Tibial artery (tissue), 4 donors: ENCODE measurements around the gene HCST.

Experiments used
- DNase-seq, 2 donors: peaks; one replicate each; pipeline ENCODE4 v3.0.0-alpha.2; 2019
- H3K27ac ChIP-seq, 2 donors: fragments of 200-600 bp; sonication (generic) in 1 of 2; 1 replicate in 1 of 2; 2 replicates in 1 of 2; pipeline ENCODE4 v1.5.1; 2018 to 2019; ENCODE audit warnings: mild to moderate bottlenecking in 1 of 2
- H3K27me3 ChIP-seq, 2 donors: fragments of 200-600 bp; sonication (generic) in 1 of 2; one replicate each; pipeline versions ENCODE4 v1.5.1 to v1.6.0; 2016 to 2019
- H3K36me3 ChIP-seq, 3 donors: fragments of 200-600 bp; sonication (generic) in 2 of 3; one replicate each; pipeline ENCODE4 v1.5.1; 2016 to 2019; ENCODE audit warnings: mild to moderate bottlenecking in 2 of 3
- H3K4me1 ChIP-seq, 4 donors: fragments of 200-600 bp; sonication (generic) in 2 of 4; 1 replicate in 3 of 4; 2 replicates in 1 of 4; pipeline ENCODE4 v1.5.1; 2016 to 2019
- H3K4me3 ChIP-seq, 2 donors: fragments of 200-600 bp; sonication (generic) in 1 of 2; 1 replicate in 1 of 2; 2 replicates in 1 of 2; pipeline ENCODE4 v1.5.1; 2018 to 2019; ENCODE audit warnings: mild to moderate bottlenecking in 2 of 2
- H3K9me3 ChIP-seq, 3 donors: fragments of 200-600 bp; sonication (generic) in 1 of 3; one replicate each; pipeline ENCODE4 v1.5.1; 2016 to 2019
- CTCF ChIP-seq, 2 experiments: fragments of 200-600 bp in 1 of 2; fragments of 450-650 bp in 1 of 2; IDR thresholded peaks; one replicate each; pipeline ENCODE4 v1.5.1; 2017 to 2019; ENCODE audit warnings: antibody characterized with exemption in 2 of 2, mild to moderate bottlenecking in 1 of 2, moderate library complexity in 1 of 2
- intact Hi-C: fragments of 100-400 bp; cut with DNase I; formaldehyde crosslinking; loops from one replicate; pipeline ENCODE4 v1.15.0; 2023; ENCODE audit warnings: low total_unique reads

HCST gene

GRCh38 chr19:35928507-35928906 is 26.2 kb downstream of the HCST start:
- H3K4me3 ChIP-seq: no peak overlapping the region
- peaks cover 0 to 9% (median 5%) of the 10 kb centered on the region in 4 donors for H3K4me1 ChIP-seq
- no peak for TF ChIP-seq CTCF (IDR thresholded peaks at IDR 0.05)
- no peaks in the 10 kb centered on the region for H3K36me3 ChIP-seq
- DNase-seq: no peak
- peaks cover 0 to 15% of the 10 kb centered on the region in 2 donors for H3K27me3 ChIP-seq
- H3K27ac ChIP-seq: no peak overlapping the region
- intact Hi-C loops: loop anchor here (5.0 kb wide), 1 partner anchor 46 kb away; no protein-coding TSS in a partner anchor
- H3K9me3 ChIP-seq: peaks cover 0 to 8% (median 0%) of the 10 kb centered on the region in 3 donors

GRCh38 chr19:35929876-35930275 is 27.5 kb downstream of the HCST start:
- no peaks in the 10 kb centered on the region for H3K36me3 ChIP-seq
- intact Hi-C loops: loop anchor here (5.0 kb wide), 1 partner anchor 48 kb away; no protein-coding TSS in a partner anchor
- no peak for DNase-seq
- no peak overlapping the region for H3K27ac ChIP-seq
- TF ChIP-seq CTCF (IDR thresholded peaks at IDR 0.05): no peak
- no peak overlapping the region for H3K4me3 ChIP-seq
- H3K9me3 ChIP-seq: peaks cover 0 to 8% (median 0%) of the 10 kb centered on the region in 3 donors
- peaks cover 0 to 11% (median 5%) of the 10 kb centered on the region in 4 donors for H3K4me1 ChIP-seq
- H3K27me3 ChIP-seq: peaks cover 0 to 11% of the 10 kb centered on the region in 2 donors

GRCh38 chr19:35931161-35931873 is 29.0 kb downstream of the HCST start:
- Histone ChIP-seq H3K4me1 (peaks cover 0 to 22% (median 15%) of the 10 kb centered on the region in 4 donors), H3K27ac (peak overlapping the region; percentile 8 to 56), H3K4me3 (no peak overlapping the region), H3K36me3 (no peaks in the 10 kb centered on the region), H3K9me3 (no peaks in the 10 kb centered on the region), H3K27me3 (no peaks in the 10 kb centered on the region)
- DNase-seq: peak; percentile 99 to 100
- intact Hi-C loops: no loop called here
- peak; percentile 87 to 97 for TF ChIP-seq CTCF (IDR thresholded peaks at IDR 0.05)

- Histone ChIP-seq H3K4me1 (peaks cover 0 to 26% (median 19%) of the 10 kb centered on the region in 4 donors), H3K36me3 (no peaks in the 10 kb centered on the region), H3K9me3 (no peaks in the 10 kb centered on the region), H3K4me3 (no peak overlapping the region), H3K27ac (no peak overlapping the region), H3K27me3 (no peaks in the 10 kb centered on the region)
- intact Hi-C loops: no loop called here
- DNase-seq: no peak
- TF ChIP-seq CTCF (IDR thresholded peaks at IDR 0.05): no peak
These were observed 29.5 kb downstream of the HCST start for GRCh38 chr19:35931874-35932202.

GRCh38 chr19:35932291-35932936 is 30.1 kb downstream of the HCST start:
- Histone ChIP-seq H3K36me3 (no peaks in the 10 kb centered on the region), H3K4me1 (peaks cover 0 to 32% (median 25%) of the 10 kb centered on the region in 4 donors), H3K27ac (no peak overlapping the region), H3K27me3 (no peaks in the 10 kb centered on the region), H3K9me3 (no peaks in the 10 kb centered on the region), H3K4me3 (no peak overlapping the region)
- no peak for TF ChIP-seq CTCF (IDR thresholded peaks at IDR 0.05)
- intact Hi-C loops: no loop called here
- no peak for DNase-seq
